Measurements from ENCODE around the gene HBA1.

- no peak for TF ChIP-seq CTCF (IDR thresholded peaks at IDR 0.05 in 8 of 11, conservative IDR thresholded peaks at IDR 0.05 in 3 of 11)
- no peak for TF ChIP-seq POLR2AphosphoS5 (IDR thresholded peaks at IDR 0.05)
Observed at GRCh38 chr16:132120-132519, 44.4 kb upstream of the HBA1 start.

All from spleen (tissue), 7 donors.